Muscle of back (tissue), 11 donors: ENCODE measurements around the gene MAP4K3. TPM values are rescaled to one million over a fixed set of nuclear protein-coding genes. Genes with fewer than 3 reads are reported as not detected.
A peak's percentile ranks its signal among the peaks of the same experiment; 100 is the strongest.

Source experiments
- DNase-seq, 3 donors: peaks; one replicate each; pipeline versions ENCODE4 v3.0.0 to v3.0.0-alpha.2; 2013
- polyA plus RNA-seq, 10 donors: library from polyadenylated mRNA; unstranded; fragments of 120-200 nt; gene quantifications; one replicate each; pipeline ENCODE4 v1.2.1, GENCODE V29; 2013; ENCODE audit not compliant: insufficient read length in 10 of 10

Gene MAP4K3
- polyA plus RNA-seq, 10 donors, result 23.3 to 54.8 (median 38.0) TPM

DNA sequence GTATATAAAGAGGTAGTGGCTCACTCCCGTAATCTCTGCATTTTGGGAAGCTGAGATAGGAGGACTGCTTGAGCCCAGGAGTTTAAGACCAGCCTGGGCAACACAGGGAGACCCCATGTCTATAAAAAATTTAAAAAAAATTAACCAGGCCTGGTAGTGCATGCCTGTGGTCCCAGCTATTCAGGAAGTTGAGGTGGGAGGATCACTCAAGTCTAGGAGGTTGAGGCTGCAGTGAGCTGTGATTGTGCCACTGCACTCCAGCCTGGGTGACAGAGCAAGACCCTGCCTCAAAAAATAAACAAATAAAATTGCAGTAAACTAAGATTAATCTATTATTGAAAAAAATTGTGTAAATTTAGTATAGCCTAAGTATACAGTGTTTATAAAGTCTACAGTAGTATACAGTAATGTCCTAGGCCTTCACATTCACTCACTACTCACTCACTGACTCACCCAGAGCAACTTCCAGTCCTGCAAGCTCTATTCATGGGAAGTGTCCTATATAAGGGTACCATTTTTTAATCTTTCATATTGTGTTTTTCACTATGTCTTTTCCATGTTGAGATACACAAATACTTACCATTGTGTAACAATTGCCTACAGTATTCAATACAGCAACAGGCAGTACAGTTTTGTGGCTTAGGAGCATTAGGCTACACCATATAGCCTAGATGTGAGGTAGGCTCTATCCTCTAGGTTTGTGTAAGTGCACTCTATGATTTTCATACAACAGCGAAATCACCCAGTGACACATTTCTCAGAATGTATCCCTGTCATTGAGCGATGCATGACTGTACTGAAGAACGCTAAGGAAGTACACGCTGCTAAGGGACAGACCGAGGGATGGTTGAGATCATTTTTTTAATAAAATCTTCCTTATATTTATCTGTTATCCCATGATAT lies 10.4 kb upstream of the MAP4K3 start:
- DNase-seq, result no peak

DNA sequence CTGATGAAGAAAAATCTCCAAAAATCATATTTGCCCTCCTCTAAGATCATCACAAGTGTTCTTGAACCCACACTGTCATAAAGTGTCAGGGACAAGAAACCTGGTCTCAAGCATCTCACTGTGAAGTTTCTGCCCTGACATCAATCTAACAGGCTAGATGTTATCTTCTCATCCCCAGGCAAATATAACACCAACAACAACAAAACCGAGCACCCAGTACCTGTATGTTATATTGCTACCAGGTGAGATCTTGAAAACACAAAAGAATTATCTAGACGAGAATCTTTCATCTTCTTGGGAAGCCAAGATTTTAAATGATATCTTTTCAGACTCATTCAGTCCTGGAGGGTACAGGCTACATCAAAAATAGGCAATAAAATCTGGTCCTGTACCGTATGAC lies 8.8 kb upstream of the MAP4K3 start:
- DNase-seq, result no peak

DNA sequence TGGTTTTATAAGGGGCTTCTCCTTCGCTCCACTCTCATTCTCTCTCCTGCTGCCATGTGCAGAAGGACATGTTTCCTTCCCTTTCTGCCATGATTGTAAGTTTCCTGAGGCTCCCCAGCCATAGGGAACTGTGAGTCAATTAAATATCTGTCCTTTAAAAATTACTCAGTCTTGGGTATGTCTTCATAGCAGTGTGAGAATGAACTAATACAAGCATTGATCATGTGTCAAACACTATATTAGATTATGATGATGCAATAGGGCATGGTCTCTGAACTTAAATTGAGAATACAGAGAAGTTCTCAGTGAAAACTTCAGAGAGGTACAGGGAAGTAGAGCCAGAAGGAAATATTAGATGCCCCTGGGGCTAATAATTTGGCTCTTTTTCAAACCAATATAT lies 5.9 kb upstream of the MAP4K3 start:
- DNase-seq, result no peak

DNA sequence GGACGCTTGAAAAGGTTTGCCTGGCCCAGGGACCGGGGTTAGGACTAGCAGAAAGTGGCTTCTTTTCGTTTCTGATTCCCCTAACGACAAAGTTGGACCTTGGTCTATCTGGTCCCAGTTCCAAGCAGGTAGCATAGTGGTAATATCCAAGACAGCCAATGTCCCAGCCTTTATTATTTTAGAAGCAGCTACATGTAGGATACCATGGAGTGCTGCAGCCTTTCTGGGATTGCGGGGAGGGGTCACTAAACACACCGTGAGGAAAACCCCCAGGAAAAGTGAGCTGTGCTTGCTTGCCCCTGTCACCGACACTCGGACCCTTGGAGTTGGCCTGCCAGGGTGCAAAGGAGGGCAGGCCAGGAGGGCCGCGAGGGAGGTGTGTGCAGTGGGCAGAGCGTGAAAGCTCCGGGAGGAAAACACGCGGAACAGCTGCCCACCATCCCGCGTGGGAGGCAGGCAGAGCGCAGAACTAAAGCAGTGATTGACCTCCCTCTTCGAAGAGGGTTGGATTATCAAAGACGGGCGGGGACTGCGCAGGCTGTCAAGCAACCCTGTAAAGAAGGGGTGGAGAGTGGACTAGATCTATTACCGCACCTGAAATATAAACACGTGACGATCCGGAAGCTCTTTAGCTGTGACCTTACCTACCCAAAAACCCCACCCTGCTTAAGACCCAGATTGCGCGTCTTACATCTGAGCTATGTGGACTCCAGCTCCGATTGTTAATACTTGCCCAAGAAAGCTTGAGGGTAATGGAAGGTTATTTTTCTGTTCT lies 624 bp upstream of the MAP4K3 start:
- DNase-seq, result peak in 1 of 3 donors; percentile 34

DNA sequence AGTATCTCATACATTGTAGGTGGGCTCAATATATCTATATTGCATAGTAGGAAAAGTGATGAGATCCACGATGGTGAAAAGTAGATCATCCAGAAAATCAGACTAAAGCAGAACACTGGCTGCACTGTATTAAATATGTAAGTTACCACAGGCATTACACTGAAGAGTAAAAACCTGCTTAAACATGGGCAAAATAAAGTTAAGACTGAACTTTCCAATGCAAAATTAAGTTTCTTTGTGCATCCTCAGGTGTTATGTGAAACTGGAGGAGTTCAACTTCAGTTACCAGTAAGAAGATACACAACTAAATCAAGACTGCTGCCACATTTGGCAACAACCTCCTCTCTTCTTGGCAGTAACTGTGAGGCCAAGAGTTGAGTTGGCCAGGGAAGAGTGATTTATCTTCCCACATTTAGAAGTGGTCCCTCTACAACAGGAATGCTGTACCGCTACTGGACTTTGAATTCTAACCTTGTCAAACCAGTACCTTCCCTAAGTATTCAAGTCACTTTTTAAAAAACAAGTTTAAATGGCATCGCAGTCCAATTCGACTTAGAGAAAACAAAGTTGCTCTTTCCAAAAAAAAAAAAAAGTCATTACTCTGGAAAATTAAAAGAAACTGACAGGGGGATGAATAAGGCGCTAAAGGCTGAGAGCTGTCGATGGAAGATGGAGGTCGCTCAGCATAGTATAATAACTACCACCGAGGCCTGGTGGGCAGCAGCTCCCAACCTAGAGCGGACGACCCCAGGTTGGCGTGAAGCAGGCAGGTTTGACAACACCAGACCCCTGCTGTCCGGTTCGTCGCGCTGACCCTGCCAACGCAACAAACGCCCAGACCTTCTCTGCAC lies 1.1 kb downstream of the MAP4K3 start:
- peak in 2 of 3 donors; percentile 55 to 65 for DNase-seq

DNA sequence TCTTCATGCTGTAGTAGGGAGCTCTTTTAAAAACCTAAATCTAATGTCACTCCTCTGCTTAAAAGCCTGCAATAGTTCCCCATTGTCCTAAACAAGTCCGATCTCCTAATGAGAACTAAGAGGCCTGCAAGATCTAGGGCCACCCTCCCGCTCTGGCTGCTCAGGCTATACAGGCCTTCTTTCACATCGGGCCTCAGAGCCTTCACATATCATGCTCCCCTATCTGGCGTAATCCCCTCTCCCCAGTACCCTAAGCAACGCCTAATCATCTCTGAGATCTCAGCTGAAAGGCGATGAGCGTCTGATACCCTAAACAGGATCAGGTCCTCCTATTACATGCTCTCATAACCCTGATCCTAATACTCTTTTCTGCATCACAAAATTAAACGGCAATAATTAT lies 1.9 kb downstream of the MAP4K3 start:
- DNase-seq, result peak in 1 of 3 donors; percentile 41

DNA sequence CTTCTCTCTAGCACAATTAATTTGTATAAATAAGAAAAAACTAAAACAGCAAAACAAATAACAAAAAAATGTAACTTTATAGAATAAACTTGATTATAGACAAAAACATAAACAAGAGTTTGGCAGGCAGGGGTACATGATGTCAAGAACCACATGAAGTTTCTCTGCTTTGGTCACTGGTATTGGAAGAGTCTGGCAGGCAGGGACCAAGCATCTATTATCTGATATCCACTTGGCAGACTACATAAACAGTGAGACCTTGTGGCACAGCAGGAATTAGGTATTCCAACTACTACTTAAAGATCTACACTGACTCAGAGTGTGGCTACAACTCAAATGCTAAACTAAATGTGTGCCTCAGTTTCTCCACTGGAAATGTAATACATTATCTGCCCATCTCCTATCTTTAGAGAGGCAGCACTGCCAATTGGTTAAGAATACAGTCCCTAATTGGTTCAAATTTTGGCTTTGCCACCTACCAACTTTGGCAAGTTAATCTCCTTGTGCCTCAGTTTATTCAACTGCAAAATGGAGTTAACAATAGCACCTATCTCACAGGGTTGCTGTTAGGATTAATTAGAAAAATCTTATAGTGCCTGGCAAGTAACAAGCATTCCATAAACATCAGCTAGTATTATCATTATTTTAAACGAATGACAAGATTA lies 2.7 kb downstream of the MAP4K3 start:
- DNase-seq, result no peak

DNA sequence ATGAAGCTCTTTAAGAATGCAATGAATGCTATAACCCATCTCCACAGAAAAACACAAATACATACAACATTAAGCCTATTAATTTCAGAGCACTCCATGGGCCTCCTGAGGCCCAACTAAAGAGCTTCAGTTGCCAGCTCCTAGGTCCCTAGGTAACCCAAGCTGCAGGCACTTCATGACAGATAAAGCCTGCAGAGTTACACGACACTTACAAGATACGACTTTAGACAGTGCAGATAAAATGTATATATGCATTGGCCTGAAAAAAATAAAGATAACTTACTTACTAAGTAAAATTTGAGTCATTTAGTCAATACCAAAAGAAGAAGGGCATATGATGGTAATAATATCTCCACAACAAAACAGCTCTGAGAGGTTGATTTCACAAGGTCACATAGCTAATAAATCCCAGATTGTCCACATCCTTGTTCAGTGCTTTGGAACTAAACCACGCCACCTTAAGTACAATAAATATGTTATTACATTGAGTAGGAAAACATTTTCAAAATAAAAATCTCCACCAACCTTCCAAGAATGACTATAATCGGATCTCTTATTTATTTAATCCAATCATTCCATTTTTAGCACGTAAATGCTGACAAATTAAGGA lies 3.4 kb downstream of the MAP4K3 start:
- DNase-seq, result no peak

DNA sequence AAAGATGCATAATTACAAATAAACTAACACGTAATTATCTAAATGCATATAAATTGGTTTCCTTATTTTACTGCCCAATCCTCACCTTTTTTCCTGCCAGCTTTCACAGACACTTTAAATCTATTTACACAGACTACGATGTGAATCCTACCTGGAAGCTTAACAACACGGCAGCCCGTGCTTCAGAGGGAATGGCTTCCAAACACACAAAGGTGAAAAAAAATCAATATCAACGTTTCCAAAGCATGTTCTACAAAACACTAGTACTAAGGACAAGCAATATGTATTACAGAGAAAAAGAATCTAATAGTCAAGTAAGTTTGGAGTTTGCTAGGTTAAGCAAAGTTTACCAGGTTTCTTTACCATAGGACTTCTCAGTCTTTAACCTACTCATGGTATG lies 4.4 kb downstream of the MAP4K3 start:
- DNase-seq, result no peak

DNA sequence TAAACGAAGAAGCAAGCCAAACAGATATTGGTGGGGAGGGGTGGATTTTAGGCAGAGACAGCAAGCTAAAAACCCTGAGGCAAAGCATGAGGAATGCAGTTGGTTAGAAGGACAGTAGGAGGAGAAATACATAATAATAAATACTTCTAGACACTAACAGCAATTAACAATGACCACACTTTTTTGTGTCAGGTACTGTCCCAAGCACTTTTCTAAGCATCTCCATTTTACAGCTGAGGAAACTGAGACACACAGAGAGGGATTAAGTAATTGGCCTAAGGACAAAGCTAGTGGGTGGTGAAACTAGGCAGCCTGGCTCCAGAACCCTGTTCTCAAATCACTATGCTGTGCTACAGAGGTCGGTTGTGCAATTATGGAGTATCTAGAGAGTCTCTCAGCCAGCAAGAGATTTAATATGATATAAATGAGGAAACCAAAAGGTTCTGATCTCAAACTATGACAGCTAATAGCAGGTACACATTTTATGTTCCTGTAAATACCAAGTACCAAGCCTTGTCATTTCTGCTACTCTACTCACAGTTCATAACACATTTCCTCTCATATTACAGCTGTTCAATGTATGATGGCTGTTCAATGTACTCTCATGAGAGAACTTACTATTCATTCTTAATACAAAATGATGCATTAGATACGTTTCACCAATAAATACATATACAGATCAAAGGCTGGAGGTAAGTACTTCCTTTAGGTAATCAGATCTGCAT lies 5.3 kb downstream of the MAP4K3 start:
- DNase-seq, result no peak

DNA sequence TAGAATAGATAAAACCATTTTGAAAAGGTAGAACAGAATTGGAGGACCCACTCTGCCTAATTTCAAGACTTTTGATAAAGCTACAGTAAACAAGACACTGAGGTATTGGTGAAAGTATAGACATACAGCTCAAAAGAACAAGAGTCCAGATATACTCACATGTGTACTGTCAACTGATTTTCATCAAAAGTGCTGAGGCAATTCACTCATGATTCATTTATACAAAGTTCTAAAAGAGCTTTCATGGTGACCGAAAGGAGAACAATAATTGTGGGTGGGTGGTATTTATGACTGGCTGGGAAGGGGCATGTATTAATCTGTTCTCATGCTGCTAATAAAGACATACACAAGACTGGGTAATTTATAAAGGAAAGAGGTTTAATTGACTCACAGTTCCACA lies 7.3 kb downstream of the MAP4K3 start:
- DNase-seq, result no peak

DNA sequence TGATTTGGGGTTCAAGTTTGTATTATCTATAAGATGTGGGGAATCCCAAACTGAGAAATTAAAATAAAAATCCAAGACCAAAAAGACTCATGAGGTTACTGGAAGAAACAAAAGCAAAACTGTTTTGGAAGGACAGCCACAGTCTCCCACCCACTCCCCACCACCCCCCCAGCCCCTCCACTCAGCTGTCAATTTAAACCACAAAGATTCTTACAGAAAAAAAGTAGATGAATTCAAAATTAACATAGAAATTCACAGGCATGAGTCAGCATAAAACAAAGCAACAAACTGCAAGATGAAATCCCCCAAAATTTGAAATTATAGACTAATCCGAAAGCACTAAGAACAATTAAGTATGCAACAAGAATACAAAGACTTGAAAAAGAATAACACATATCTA lies 12.1 kb downstream of the MAP4K3 start:
- no peak for DNase-seq

DNA sequence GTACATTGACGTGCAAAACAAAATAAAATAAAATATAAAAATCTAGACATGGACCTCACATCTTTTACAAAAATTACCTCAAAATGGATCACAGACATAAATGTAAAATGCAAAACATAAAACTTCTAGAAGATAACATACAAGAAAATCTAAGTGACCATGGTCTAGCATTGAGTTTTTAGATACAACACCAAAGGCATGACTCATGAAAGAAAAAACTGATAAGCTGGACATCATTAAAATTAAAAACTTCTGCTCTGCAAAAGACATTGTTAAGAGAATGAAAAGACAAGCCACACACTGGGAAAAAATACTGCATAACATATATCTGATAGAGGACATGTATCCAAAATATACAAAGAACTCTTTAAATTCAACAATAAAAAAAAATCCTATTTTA lies 14.4 kb downstream of the MAP4K3 start:
- DNase-seq, result no peak

DNA sequence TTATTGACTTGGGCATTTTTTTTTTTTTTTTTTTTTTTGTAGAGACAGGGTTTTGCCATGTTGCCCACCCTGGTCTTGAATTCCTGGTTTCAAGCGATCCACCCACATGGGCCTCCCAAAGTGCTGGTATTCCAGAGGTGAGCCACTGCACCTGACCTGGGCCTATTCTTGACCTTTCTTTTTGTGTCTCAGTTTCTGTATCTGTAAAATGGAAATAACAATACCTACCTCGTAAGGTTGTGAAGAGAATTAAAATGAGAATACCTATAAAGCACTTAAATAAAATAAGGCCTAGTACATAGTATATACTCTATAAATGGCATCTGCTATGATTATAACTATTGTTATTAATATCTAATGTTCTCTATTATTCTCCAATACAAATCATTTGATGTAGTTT lies 15.7 kb downstream of the MAP4K3 start:
- no peak for DNase-seq

DNA sequence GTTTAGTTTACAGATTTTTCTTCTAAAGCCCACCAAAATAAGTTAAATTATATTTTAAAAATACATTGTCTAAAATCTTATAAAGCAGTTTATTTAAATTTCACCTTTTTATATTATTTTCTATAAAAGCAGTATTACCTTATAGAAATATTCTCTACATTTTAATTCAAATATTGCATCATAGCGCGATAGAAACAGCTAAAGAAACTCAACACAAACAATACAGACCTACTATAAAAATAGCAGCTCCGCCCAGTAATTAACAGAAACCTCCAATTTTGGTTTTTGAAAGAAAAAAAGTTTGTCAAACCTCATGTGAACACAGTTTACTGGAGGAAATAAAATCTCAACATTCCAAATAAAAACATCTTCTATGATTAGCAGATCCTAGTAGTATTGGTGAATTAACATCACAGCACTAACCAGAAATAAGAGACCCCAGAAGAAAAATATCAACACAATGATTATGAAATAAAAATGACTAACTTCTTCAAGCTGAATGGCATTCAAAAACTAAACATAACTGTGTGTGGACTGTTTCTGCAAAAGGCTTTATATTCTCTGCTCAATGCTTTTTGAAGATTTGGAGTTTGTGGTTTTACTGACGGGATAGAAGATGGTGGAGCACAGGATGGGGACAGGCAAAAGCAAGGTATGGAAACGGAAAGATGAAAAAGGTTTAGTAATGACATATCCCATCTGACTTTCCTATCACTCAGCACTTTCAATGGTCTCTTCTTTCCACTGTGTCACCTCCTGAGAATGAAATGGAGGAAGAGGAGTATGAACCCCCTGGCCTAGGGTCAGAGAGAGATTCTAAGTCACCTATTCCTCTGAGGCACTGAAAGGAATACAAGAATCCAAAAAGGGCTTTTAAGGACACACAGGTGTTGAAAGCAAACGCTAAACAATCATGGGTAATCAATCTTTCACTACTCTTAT lies 17.5 kb downstream of the MAP4K3 start:
- no peak for DNase-seq

DNA sequence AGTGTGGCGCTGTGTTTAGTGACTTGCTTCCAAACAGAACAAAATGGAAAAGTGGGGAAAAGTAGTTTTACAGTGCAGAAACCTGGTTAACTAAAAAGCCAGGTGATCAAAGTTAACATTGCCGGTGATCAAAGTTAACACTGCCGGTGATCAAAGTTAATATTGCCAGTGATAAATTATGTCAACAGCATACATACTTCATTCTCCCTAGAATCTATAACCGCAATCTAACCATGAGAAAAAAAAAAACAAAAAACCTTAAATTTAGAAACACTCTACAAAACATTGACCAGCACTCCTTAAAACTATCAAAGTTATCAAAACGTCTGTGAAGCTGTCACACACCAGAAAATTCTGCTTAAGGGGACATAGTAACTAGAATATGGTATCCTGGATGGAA lies 18.6 kb downstream of the MAP4K3 start:
- DNase-seq, result no peak

DNA sequence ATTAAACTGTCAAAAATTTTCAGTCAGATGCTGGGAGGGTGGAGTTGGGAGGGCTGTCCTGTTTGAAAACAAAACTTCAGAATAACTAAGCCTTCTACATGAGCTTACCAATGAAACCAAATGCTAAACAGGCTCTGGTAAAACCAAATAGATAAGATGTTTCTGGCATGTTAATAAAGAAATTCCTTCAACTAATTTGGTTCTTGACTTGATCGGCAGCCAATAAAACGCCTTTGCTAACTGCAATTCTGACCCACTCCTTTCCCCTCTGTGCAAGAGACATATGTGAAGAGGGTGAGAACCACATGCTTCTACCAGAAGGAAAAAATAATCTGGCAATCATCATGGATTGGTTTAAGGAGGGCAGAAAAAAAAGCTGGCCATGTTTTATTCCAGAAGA lies 20.9 kb downstream of the MAP4K3 start:
- DNase-seq, result no peak

DNA sequence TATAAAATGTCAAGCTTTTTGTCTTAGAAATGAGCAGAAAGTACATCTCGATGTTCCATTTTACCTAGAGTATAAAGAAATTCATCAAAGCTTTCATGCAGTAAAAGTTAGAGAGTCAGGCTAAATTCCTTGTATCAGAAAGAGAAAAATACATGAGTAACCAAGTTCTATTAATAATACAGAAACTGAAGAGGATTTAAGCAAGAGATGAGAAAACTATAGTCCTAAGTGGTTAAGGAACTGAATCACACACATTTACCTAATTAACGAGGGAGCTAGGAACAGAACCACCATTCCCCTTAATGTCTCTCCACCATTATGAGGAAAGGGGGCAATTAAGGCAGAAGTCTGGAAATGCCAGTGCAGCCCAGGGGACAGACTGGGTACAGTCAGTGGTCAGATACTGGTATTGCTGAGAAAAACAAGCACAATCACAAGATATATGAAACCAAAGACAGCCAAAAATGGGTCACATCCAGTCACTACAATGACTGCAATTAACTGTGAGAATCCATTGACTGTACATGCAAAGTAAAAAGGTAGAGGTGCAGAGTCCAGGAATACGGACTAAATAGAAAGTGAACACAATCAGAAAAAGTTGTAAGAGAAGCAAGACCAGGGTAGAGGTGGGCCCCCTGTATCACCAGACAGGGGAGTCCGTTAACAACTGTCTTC lies 23.9 kb downstream of the MAP4K3 start:
- DNase-seq, result no peak
